22Rv1 (cell line): ENCODE data around the gene MORC2.

ENCODE experiments used
- CTCF ChIP-seq: fragments of 450-650 bp; IDR thresholded peaks from 2 replicates; pipeline ENCODE4 v1.5.1; 2017; ENCODE audit warnings: mild to moderate bottlenecking
- ZFX ChIP-seq: fragments of 450-650 bp; IDR thresholded peaks from 2 replicates; pipeline ENCODE4 v1.6.1; 2017; ENCODE audit warnings: antibody characterized with exemption, borderline replicate concordance

- no peak for TF ChIP-seq CTCF
- no peak for TF ChIP-seq ZFX
Observed at GRCh38 chr22:30943368-30943767, 25.2 kb downstream of the MORC2 start.
